Mammary epithelial cell (primary cell): ENCODE measurements around the gene ENTPD1.
"Not testable (repeated sequence)": the region's sequence is repeated elsewhere in the genome, so short reads cannot be mapped to it uniquely, and the experiment has no call there.

Experiments used
- CTCF ChIP-seq, 2 donors: IDR thresholded peaks in 1 of 2; conservative IDR thresholded peaks in 1 of 2; 2 replicates each; pipeline ENCODE4 v1.5.1; 2011 to 2012; ENCODE audit warnings: inconsistent platforms in 2 of 2, low read length in 2 of 2, mild to moderate bottlenecking in 2 of 2, control low read depth in 1 of 2, low read depth in 1 of 2; ENCODE audit not compliant: insufficient read depth in 1 of 2; ENCODE audit errors: extremely low read depth in 1 of 2
- EZH2 ChIP-seq: IDR thresholded peaks from 2 replicates; pipeline ENCODE4 v1.6.1; 2012; ENCODE audit warnings: low read length, inconsistent platforms, borderline replicate concordance

GRCh38 chr10:95916039-95916438, 160.1 kb downstream of the ENTPD1 start:
- not testable (repeated sequence) for TF ChIP-seq CTCF (conservative IDR thresholded peaks at IDR 0.05 in 1 of 2, IDR thresholded peaks at IDR 0.05 in 1 of 2; ENCODE audit: extremely low read depth in 1 of 2, insufficient read depth in 1 of 2, low read depth in 1 of 2, low read length in 2 of 2); EZH2
